KOPT-K1 (cell line): ENCODE data around the gene CARNS1.

ENCODE experiments used
- H3K27ac ChIP-seq: fragments of 200-600 bp; sonication (generic); 2 replicates; pipeline ENCODE4 v1.5.1; 2016; ENCODE audit warnings: antibody characterized with exemption, mild to moderate bottlenecking, low read depth, low read length; ENCODE audit not compliant: poor library complexity, severe bottlenecking
- H3K36me3 ChIP-seq: fragments of 200-600 bp; sonication (generic); 2 replicates; pipeline ENCODE4 v1.5.1; 2017; ENCODE audit warnings: antibody characterized with exemption, mild to moderate bottlenecking, low read length, moderate library complexity; ENCODE audit not compliant: insufficient read depth
- H3K9me3 ChIP-seq: fragments of 200-600 bp; sonication (generic); 2 replicates; pipeline ENCODE4 v1.5.1; 2017; ENCODE audit warnings: antibody characterized with exemption, low read length, mild to moderate bottlenecking; ENCODE audit not compliant: insufficient read depth, poor library complexity, severe bottlenecking

Gene CARNS1

DNA sequence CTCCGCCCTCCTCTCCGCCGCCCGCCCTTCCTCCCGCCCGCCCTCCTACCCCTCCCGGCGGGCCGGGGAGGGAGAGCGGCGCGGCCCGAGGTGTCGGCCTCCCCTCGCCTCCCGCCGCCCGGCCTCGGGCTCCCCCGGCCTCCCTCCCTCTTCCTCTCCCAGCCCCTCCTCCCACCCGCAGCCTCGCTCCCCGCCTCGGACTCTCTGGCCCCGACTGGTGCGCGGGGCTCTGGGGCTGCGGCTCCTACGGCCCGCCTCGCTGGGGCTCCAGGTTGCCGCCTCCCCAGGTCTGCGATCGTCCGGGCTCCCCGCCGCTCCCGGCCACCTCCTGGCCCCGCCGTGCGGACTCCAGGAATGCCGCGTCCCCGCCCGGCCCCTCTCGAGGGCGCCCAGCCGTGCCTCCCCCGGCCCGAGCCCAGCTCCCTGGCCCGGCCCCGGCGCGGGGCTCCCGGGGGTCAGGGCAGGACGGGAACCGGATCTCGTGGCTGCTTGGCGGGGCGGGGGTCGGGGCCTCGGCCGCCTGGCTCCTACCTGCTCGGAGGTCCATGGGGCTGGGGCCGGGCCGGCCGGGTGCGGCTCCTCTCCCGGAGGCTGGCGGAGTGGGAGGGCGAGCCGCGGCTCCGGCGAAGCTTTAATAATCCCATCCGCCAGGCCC is 42.4 kb upstream of the CARNS1 start, which contains the start of gene CLCF1:
CLCF1 (minus strand) TSS at position 606 of the 655 bp plus-strand sequence; CDS start at position 547, 59 bp downstream.
- no peaks in the 10 kb centered on the region for H3K9me3 ChIP-seq
- H3K27ac ChIP-seq, result no peak within 1 kb of the TSS
- H3K36me3 ChIP-seq, result no peaks in the 10 kb centered on the region

DNA sequence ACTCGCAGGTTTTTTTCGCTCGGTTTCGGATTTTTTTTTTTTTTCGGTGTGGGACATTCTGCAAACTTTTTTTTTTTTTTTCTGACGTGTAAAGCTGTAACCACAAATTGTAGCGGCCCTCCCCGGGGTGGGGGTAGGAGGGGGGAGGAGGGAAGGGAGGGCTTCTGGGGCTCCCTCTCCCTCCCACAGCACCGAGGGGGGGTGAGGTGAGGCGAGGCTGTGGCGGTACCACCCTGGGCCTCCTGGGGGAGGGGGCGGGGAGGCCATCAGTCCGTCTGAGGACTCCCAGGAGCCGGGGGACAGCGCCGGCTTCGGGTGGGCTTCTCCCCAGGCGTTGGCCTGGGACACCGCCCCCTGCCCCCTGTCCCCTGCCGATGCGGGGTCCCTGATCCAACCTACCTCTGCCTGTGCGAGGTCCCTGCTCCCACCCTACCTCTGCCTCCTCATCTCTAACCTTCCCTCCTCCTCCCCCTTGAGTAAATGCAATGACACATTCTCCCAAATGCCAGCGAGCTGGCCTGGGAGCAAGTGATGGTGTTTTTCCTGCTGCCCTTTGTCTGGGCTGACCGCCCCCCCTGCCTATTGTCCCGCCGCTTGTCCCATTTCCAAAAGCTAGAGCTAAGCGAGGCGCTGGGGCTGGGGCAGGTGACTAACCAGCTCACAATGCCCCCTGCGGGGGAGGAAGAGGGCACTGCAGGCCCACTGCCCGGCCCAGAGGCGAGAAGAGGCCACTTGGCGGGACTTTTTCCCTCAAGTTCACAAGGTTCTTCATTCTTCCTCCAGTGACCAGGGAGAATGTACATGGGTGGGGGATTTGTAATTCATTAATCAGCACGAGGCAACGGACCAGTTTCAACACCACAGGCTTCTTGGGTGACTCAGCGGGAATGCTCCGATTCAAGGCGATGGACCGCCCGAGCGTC is 41.6 kb upstream of the CARNS1 start:
- no peaks in the 10 kb centered on the region for H3K36me3 ChIP-seq
- H3K27ac ChIP-seq, result no peak overlapping the region

GRCh38 chr11:67374571-67375281 is 40.8 kb upstream of the CARNS1 start:
- Histone ChIP-seq H3K9me3 (no peaks in the 10 kb centered on the region), H3K36me3 (no peaks in the 10 kb centered on the region), H3K27ac (no peak overlapping the region)

More for the DNA sequence above, 41.6 kb upstream of the CARNS1 start:
- no peaks in the 10 kb centered on the region for H3K9me3 ChIP-seq

GRCh38 chr11:67375320-67376055 is 40.0 kb upstream of the CARNS1 start:
- Histone ChIP-seq H3K27ac (no peak overlapping the region), H3K9me3 (no peaks in the 10 kb centered on the region), H3K36me3 (no peaks in the 10 kb centered on the region)

DNA sequence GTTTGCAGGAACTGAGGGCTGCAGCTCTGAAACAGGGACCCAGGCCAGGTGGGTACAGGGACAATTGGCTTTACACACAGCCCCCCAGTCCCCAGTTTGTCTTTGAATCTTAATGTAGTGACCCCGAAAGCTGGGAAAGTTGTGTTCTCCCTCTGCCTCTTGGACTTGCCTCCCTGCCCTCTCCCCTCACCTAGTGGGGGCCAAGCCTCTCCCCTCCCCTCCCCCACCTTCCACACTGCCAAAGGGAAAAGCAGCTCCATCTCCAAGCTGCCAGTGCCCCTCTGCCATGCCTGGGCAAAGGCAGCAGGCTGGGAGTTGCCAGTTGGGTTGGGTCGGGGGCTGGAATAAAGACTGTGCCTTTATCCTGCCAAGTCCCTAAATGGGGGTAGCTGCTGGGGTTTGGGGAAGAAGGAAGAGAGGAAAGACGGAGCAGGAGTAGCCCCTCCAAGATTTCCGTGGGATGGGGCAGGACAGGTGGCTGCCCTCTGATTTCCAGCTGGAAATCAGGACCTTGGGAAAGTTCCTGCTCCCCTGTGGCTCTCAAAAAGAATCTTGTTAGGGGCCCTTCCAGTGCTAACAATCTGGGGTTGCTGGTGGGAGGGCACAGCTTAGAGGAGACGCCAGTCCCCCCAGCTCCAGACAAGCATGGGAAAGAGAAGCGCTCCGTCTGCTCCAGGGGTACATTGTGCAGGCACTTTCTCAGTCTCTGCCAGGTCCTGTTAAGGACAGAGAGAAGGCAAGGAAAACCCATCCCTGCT is 39.2 kb upstream of the CARNS1 start:
- no peak overlapping the region for H3K27ac ChIP-seq
- H3K9me3 ChIP-seq, result no peaks in the 10 kb centered on the region
- H3K36me3 ChIP-seq, result no peaks in the 10 kb centered on the region

GRCh38 chr11:67376873-67377808 is 38.3 kb upstream of the CARNS1 start:
- no peaks in the 10 kb centered on the region for H3K9me3 ChIP-seq
- no peaks in the 10 kb centered on the region for H3K36me3 ChIP-seq
- H3K27ac ChIP-seq, result no peak overlapping the region

DNA sequence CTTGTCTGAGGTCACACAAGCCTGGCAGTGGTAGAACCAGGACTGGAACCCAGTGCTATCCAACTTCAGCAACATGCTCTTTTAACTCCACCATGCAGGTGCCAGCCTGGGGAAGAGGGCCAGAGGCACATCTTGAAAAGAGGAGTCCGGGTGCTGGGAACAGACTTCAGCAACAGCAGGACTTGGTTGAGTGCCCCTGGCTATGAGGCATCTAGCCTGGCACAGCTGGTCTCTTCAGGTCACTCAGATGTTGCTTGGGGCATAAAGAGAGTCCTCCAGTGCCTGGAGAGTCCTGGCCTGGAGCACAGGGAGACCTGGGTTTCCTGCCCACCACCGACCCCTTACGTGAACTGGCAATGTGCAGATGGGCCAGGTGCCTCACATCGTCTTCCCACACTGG is 36.9 kb upstream of the CARNS1 start:
- no peaks in the 10 kb centered on the region for H3K36me3 ChIP-seq
- H3K9me3 ChIP-seq, result no peaks in the 10 kb centered on the region
- no peak overlapping the region for H3K27ac ChIP-seq

GRCh38 chr11:67379061-67380058 is 36.1 kb upstream of the CARNS1 start:
- no peak overlapping the region for H3K27ac ChIP-seq
- H3K36me3 ChIP-seq, result no peaks in the 10 kb centered on the region
- no peaks in the 10 kb centered on the region for H3K9me3 ChIP-seq

DNA sequence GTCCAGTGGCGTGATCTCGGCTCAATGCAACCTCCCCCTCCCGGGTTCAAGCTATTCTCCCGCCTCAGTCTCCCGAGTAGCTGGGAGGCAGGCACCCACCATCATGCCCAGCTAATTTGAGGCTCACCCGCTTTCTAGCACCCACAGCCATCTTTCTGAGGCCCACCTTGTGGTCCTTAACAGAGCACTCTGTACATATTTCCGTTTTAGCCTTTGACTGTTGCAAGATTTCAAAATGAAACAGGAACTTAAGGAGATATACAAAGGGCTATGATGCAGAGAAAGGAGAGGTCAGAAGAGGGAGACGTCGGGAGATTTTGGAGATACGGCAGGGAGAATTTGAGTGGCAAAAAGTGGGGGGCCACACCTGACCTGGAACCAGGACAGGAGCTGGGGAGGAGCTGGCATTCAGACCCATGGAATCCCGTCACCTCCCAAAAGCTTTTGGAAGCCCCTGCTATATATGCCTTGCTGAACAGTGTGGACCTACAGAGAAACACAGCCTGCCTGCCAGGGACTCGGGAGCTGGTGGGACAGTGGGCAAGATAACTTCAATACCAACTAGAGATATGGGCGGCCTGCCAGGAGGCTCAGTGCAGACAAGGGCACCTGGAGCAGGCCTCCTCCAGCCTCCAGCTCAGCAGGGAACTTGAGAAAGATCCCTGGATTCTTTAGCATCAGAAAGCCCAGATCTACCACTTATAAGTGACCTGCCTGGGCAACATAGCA is 34.1 kb upstream of the CARNS1 start:
- Histone ChIP-seq H3K27ac (no peak overlapping the region), H3K36me3 (no peaks in the 10 kb centered on the region), H3K9me3 (no peaks in the 10 kb centered on the region)

- no peak overlapping the region for H3K27ac ChIP-seq
- no peaks in the 10 kb centered on the region for H3K9me3 ChIP-seq
- H3K36me3 ChIP-seq, result no peaks in the 10 kb centered on the region
These were observed 33.0 kb upstream of the CARNS1 start for GRCh38 chr11:67382276-67383136.

- Histone ChIP-seq H3K9me3 (no peaks in the 10 kb centered on the region), H3K27ac (no peak overlapping the region), H3K36me3 (no peaks in the 10 kb centered on the region)
These were observed 30.6 kb upstream of the CARNS1 start for GRCh38 chr11:67384851-67385366.
